Measurements from ENCODE around the gene LMX1B. TPM values are rescaled to one million over a fixed set of nuclear protein-coding genes. Genes with fewer than 3 reads are reported as not detected.
A peak's percentile ranks its signal among the peaks of the same experiment; 100 is the strongest.

Gene LMX1B
- total RNA-seq, 1 experiment from 2014 or later, result not detected

- TF ChIP-seq CTCF (IDR thresholded peaks at IDR 0.05; ENCODE audit: unreplicated experiment), result no peak
- H3K4me1 Mint-ChIP-seq (ENCODE audit: low read depth, unreplicated experiment), result peaks cover 8% of the 10 kb centered on the region
- intact Hi-C loops (cut with micrococcal nuclease; ENCODE audit: unreplicated experiment), result loop anchor here (5.0 kb wide), 1 partner anchor 73 kb away; no protein-coding TSS in a partner anchor
- peak overlapping the region; percentile 41 for H3K4me3 Mint-ChIP-seq (ENCODE audit: low read depth, unreplicated experiment)
- H3K9me3 Mint-ChIP-seq (ENCODE audit: low read depth, unreplicated experiment), result no peaks in the 10 kb centered on the region
- CTCF ChIA-PET, result interaction anchor here (0.7 kb wide), 1 partner anchor 24 kb away, joined by 3 read pairs; no protein-coding TSS in a partner anchor
- DNase-seq, result no peak
- H3K27ac Mint-ChIP-seq (ENCODE audit: unreplicated experiment), result no peak overlapping the region
- peaks cover 12% of the 10 kb centered on the region for H3K36me3 Mint-ChIP-seq (ENCODE audit: insufficient read depth, unreplicated experiment)
- no TSS peak for BruUV-seq (replicated peaks)
- peaks cover 57% of the 10 kb centered on the region for H3K27me3 Mint-ChIP-seq (ENCODE audit: unreplicated experiment)
These were observed 922 bp downstream of the LMX1B start for GRCh38 chr9:126614455-126615244.

- CTCF ChIA-PET, result no interaction called here
- H3K27ac Mint-ChIP-seq (ENCODE audit: unreplicated experiment), result no peak overlapping the region
- no peak overlapping the region for H3K4me3 Mint-ChIP-seq (ENCODE audit: low read depth, unreplicated experiment)
- H3K27me3 Mint-ChIP-seq (ENCODE audit: unreplicated experiment), result peaks cover 57% of the 10 kb centered on the region
- no TSS peak for BruUV-seq (replicated peaks)
- H3K36me3 Mint-ChIP-seq (ENCODE audit: insufficient read depth, unreplicated experiment), result peaks cover 12% of the 10 kb centered on the region
- peaks cover 8% of the 10 kb centered on the region for H3K4me1 Mint-ChIP-seq (ENCODE audit: low read depth, unreplicated experiment)
- DNase-seq, result no peak
- intact Hi-C loops (cut with micrococcal nuclease; ENCODE audit: unreplicated experiment), result no loop called here
- no peaks in the 10 kb centered on the region for H3K9me3 Mint-ChIP-seq (ENCODE audit: low read depth, unreplicated experiment)
- no peak for TF ChIP-seq CTCF (IDR thresholded peaks at IDR 0.05; ENCODE audit: unreplicated experiment)
These were observed 1.6 kb downstream of the LMX1B start for GRCh38 chr9:126615245-126615790.

GRCh38 chr9:126615791-126616447 lies 2.2 kb downstream of the LMX1B start:
- no peak for DNase-seq
- Mint-ChIP-seq H3K9me3 (ENCODE audit: low read depth, unreplicated experiment) (no peaks in the 10 kb centered on the region), H3K27me3 (ENCODE audit: unreplicated experiment) (peaks cover 57% of the 10 kb centered on the region), H3K27ac (ENCODE audit: unreplicated experiment) (no peak overlapping the region), H3K4me1 (ENCODE audit: low read depth, unreplicated experiment) (peaks cover 8% of the 10 kb centered on the region), H3K4me3 (ENCODE audit: low read depth, unreplicated experiment) (no peak overlapping the region), H3K36me3 (ENCODE audit: insufficient read depth, unreplicated experiment) (peaks cover 12% of the 10 kb centered on the region)
- TF ChIP-seq CTCF (IDR thresholded peaks at IDR 0.05; ENCODE audit: unreplicated experiment), result no peak
- intact Hi-C loops (cut with micrococcal nuclease; ENCODE audit: unreplicated experiment), result no loop called here
- CTCF ChIA-PET, result no interaction called here
- BruUV-seq (replicated peaks), result no TSS peak

GRCh38 chr9:126616521-126616976 lies 2.8 kb downstream of the LMX1B start:
- H3K27ac Mint-ChIP-seq (ENCODE audit: unreplicated experiment), result no peak overlapping the region
- intact Hi-C loops (cut with micrococcal nuclease; ENCODE audit: unreplicated experiment), result no loop called here
- H3K4me1 Mint-ChIP-seq (ENCODE audit: low read depth, unreplicated experiment), result peaks cover 8% of the 10 kb centered on the region
- TF ChIP-seq CTCF (IDR thresholded peaks at IDR 0.05; ENCODE audit: unreplicated experiment), result no peak
- H3K27me3 Mint-ChIP-seq (ENCODE audit: unreplicated experiment), result peaks cover 57% of the 10 kb centered on the region
- CTCF ChIA-PET, result interaction anchor here (1.0 kb wide), 1 partner anchor 16 kb away, joined by 3 read pairs; no protein-coding TSS in a partner anchor
- H3K36me3 Mint-ChIP-seq (ENCODE audit: insufficient read depth, unreplicated experiment), result peaks cover 12% of the 10 kb centered on the region
- H3K4me3 Mint-ChIP-seq (ENCODE audit: low read depth, unreplicated experiment), result no peak overlapping the region
- DNase-seq, result no peak
- H3K9me3 Mint-ChIP-seq (ENCODE audit: low read depth, unreplicated experiment), result no peaks in the 10 kb centered on the region
- no TSS peak for BruUV-seq (replicated peaks)

All from Calu3 (cell line).